ENCODE results near the gene EFNA5.
"Not testable (repeated sequence)": the region's sequence is repeated elsewhere in the genome, so short reads cannot be mapped to it uniquely, and the experiment has no call there.

The EFNA5 gene

GRCh38 chr5:107436201-107436600 lies 234.5 kb downstream of the EFNA5 start:
- no peak for ATAC-seq (ENCODE audit: insufficient read depth, low read depth)
- Histone ChIP-seq H3K9me3 (ENCODE audit: insufficient read depth, low read length, severe bottlenecking) (peaks cover 7% of the 10 kb centered on the region), H3K36me3 (ENCODE audit: insufficient read depth, low read length) (no peaks in the 10 kb centered on the region), H3K4me1 (ENCODE audit: insufficient read depth, low read length) (no peaks in the 10 kb centered on the region), H3K27ac (ENCODE audit: low read length) (no peak overlapping the region), H3K4me2 (ENCODE audit: insufficient read depth, low read length) (no peak overlapping the region), H2AFZ (ENCODE audit: low read depth, low read length) (no peak overlapping the region), H3K79me2 (ENCODE audit: insufficient read depth, low read length) (no peaks in the 10 kb centered on the region), H3K9ac (ENCODE audit: low read depth, low read length) (no peak overlapping the region), H3K27me3 (ENCODE audit: insufficient read depth, low read length, poor library complexity) (no peaks in the 10 kb centered on the region), H4K20me1 (ENCODE audit: insufficient read depth, low read length) (no peaks in the 10 kb centered on the region), H3K4me3 (ENCODE audit: low read depth in 1 of 2, low read length in 2 of 2) (no peak overlapping the region)
- TF ChIP-seq EZH2 (IDR thresholded peaks at IDR 0.05; ENCODE audit: borderline replicate concordance, low read depth, low read length, severe bottlenecking), result no peak
- TF ChIP-seq, protein P1, sequence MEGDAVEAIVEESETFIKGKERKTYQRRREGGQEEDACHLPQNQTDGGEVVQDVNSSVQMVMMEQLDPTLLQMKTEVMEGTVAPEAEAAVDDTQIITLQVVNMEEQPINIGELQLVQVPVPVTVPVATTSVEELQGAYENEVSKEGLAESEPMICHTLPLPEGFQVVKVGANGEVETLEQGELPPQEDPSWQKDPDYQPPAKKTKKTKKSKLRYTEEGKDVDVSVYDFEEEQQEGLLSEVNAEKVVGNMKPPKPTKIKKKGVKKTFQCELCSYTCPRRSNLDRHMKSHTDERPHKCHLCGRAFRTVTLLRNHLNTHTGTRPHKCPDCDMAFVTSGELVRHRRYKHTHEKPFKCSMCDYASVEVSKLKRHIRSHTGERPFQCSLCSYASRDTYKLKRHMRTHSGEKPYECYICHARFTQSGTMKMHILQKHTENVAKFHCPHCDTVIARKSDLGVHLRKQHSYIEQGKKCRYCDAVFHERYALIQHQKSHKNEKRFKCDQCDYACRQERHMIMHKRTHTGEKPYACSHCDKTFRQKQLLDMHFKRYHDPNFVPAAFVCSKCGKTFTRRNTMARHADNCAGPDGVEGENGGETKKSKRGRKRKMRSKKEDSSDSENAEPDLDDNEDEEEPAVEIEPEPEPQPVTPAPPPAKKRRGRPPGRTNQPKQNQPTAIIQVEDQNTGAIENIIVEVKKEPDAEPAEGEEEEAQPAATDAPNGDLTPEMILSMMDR (IDR thresholded peaks at IDR 0.05; ENCODE audit: borderline replicate concordance, extremely low read depth, low read length, poor library complexity, severe bottlenecking), result no peak
- DNase-seq, result no peak

DNA sequence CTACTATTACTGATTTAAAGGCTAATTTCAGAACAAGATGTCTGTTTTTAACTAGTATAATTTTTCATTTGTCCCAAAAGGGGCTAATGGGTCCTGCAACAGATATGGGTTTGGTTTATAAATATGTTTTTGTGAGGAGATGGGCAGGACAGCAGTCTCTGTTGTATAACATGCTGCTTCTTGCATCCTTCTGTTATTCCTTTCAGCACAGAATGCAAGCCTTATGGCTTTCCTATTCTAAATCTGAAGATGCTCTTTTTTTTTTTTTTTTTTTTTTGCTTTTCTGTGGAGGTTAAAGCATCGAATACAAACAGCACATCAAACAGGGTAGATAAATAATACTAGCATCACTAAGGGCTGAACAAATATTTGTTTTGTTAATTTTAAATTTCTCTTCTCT lies 235.7 kb downstream of the EFNA5 start:
- Histone ChIP-seq H3K27ac (ENCODE audit: low read length) (no peak overlapping the region), H3K4me3 (ENCODE audit: low read depth in 1 of 2, low read length in 2 of 2) (no peak overlapping the region), H2AFZ (ENCODE audit: low read depth, low read length) (no peak overlapping the region), H3K27me3 (ENCODE audit: insufficient read depth, low read length, poor library complexity) (no peaks in the 10 kb centered on the region), H3K9ac (ENCODE audit: low read depth, low read length) (no peak overlapping the region), H3K79me2 (ENCODE audit: insufficient read depth, low read length) (no peaks in the 10 kb centered on the region), H4K20me1 (ENCODE audit: insufficient read depth, low read length) (no peaks in the 10 kb centered on the region), H3K4me2 (ENCODE audit: insufficient read depth, low read length) (no peak overlapping the region), H3K36me3 (ENCODE audit: insufficient read depth, low read length) (no peaks in the 10 kb centered on the region), H3K4me1 (ENCODE audit: insufficient read depth, low read length) (peaks cover 9% of the 10 kb centered on the region), H3K9me3 (ENCODE audit: insufficient read depth, low read length, severe bottlenecking) (peaks cover 7% of the 10 kb centered on the region)
- DNase-seq (no peak), ATAC-seq (ENCODE audit: insufficient read depth, low read depth) (no peak)
- TF ChIP-seq, protein P1 (IDR thresholded peaks at IDR 0.05; ENCODE audit: borderline replicate concordance, extremely low read depth, low read length, poor library complexity, severe bottlenecking), result no peak
- TF ChIP-seq EZH2 (IDR thresholded peaks at IDR 0.05; ENCODE audit: borderline replicate concordance, low read depth, low read length, severe bottlenecking), result no peak

DNA sequence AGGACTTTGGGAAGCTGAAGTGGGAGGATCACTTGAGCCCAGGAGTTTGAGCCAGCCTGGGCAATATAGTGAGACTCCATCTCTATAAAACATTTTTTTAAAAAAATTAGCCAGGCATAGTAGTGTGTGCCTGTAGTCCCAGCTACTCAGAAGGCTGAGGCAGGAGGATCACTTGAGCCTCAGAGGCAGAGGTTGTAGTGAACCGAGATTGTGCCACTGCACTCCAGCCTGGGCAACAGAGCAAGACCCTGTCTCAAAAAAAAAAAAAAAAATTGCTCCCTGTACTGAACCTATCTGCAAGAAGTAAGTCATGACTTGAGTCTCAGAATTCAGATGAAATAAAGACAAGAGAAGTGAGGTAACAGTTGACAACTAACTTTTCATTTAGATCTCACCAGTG lies 237.1 kb downstream of the EFNA5 start:
- not testable (repeated sequence) for DNase-seq; H3K27ac ChIP-seq (ENCODE audit: low read length); H3K27me3 ChIP-seq (ENCODE audit: insufficient read depth, low read length, poor library complexity); H3K79me2 ChIP-seq (ENCODE audit: insufficient read depth, low read length); H3K4me3 ChIP-seq (ENCODE audit: low read depth in 1 of 2, low read length in 2 of 2); H3K4me2 ChIP-seq (ENCODE audit: insufficient read depth, low read length); H3K9me3 ChIP-seq (ENCODE audit: insufficient read depth, low read length, severe bottlenecking); H3K9ac ChIP-seq (ENCODE audit: low read depth, low read length); H4K20me1 ChIP-seq (ENCODE audit: insufficient read depth, low read length); H3K36me3 ChIP-seq (ENCODE audit: insufficient read depth, low read length); ATAC-seq (ENCODE audit: insufficient read depth, low read depth); H2AFZ ChIP-seq (ENCODE audit: low read depth, low read length)
- peaks cover 13% of the 10 kb centered on the region for H3K4me1 ChIP-seq (ENCODE audit: insufficient read depth, low read length)

- H3K9me3 ChIP-seq (ENCODE audit: insufficient read depth, low read length, severe bottlenecking), result no peaks in the 10 kb centered on the region
- no peaks in the 10 kb centered on the region for H3K79me2 ChIP-seq (ENCODE audit: insufficient read depth, low read length)
- H3K4me3 ChIP-seq (ENCODE audit: low read depth in 1 of 2, low read length in 2 of 2), result no peak overlapping the region
- ATAC-seq (ENCODE audit: insufficient read depth, low read depth) (no peak), DNase-seq (no peak)
- H3K4me2 ChIP-seq (ENCODE audit: insufficient read depth, low read length), result no peak overlapping the region
- H4K20me1 ChIP-seq (ENCODE audit: insufficient read depth, low read length), result no peaks in the 10 kb centered on the region
- 0 out of 2 replicates have a peak overlapping the region, but pooled peaks have one; percentile 19 for H2AFZ ChIP-seq (ENCODE audit: low read depth, low read length)
- H3K9ac ChIP-seq (ENCODE audit: low read depth, low read length), result no peak overlapping the region
- TF ChIP-seq, protein P1 (IDR thresholded peaks at IDR 0.05; ENCODE audit: borderline replicate concordance, extremely low read depth, low read length, poor library complexity, severe bottlenecking), result no peak
- no peak for TF ChIP-seq EZH2 (IDR thresholded peaks at IDR 0.05; ENCODE audit: borderline replicate concordance, low read depth, low read length, severe bottlenecking)
- H3K27me3 ChIP-seq (ENCODE audit: insufficient read depth, low read length, poor library complexity), result no peaks in the 10 kb centered on the region
- no peaks in the 10 kb centered on the region for H3K36me3 ChIP-seq (ENCODE audit: insufficient read depth, low read length)
- peaks cover 13% of the 10 kb centered on the region for H3K4me1 ChIP-seq (ENCODE audit: insufficient read depth, low read length)
- no peak overlapping the region for H3K27ac ChIP-seq (ENCODE audit: low read length)
Measured at GRCh38 chr5:107431998-107432397, 238.7 kb downstream of the EFNA5 start.

All from DND-41 (cell line).